K562 (cell line): ENCODE measurements around the gene RAI1. TPM values are rescaled to one million over a fixed set of nuclear protein-coding genes. Genes with fewer than 3 reads are reported as not detected.

Experiments
- ATAC-seq: fragments of 200-7000 bp; cut with Tn5 transposase; 3 replicates; pipeline ENCODE4 v1.9.1; 2020; ENCODE audit warnings: moderate library complexity
- BruUV-seq: library from RNA; stranded (reverse); fragments of 400-500 nt; replicated peaks from 2 replicates; lab custom pipeline; 2021; lab: Mats Ljungman, UMichigan
- CTCF ChIA-PET: fragments of 300-600 bp; formaldehyde crosslinking; extraction: SDS; loops from one replicate; lab custom pipeline; 2021; ENCODE audit warnings: low intra/inter-chr PET ratio; lab: Yijun Ruan, JAX
- POLR2A ChIA-PET: fragments of 300-600, 350-650 bp; sonication (Branson Sonifier 250); formaldehyde crosslinking; extraction: SDS; loops from one replicate; lab custom pipeline; 2021; ENCODE audit warnings: antibody characterized with exemption, inconsistent platforms; lab: Yijun Ruan, JAX
- DNase-seq, 4 experiments: peaks; one replicate each; pipeline versions ENCODE4 v3.0.0 to v3.0.0-alpha.2; 2011 to 2018; ENCODE audit warnings: low spot score in 3 of 4, mixed read lengths in 3 of 4; ENCODE audit errors: extremely low read depth in 1 of 4
- FAIRE-seq: peaks from 2 replicates; lab custom pipeline; 2011; peaks lifted over from hg19 to GRCh38; lab: Jason Lieb, UNC
- H2AFZ ChIP-seq: 2 replicates; pipeline ENCODE4 v1.6.0; 2011; ENCODE audit warnings: low read depth, low read length, control low read depth, inconsistent platforms
- H3K27ac ChIP-seq: fragments of 200-600 bp; 3 replicates; pipeline ENCODE4 v1.8.0; 2011; ENCODE audit warnings: low read depth, mild to moderate bottlenecking, control low read depth, inconsistent platforms, low read length, moderate library complexity, mixed read lengths; ENCODE audit errors: extremely low read depth
- H3K27me3 ChIP-seq, 2 experiments: fragments of 300-600 bp in 1 of 2; 2 replicates in 1 of 2; 3 replicates in 1 of 2; pipeline versions ENCODE4 v1.6.0 to v1.8.0; 2011; ENCODE audit warnings: inconsistent platforms in 2 of 2, low read length in 2 of 2, mild to moderate bottlenecking in 1 of 2, mixed read lengths in 1 of 2, moderate library complexity in 1 of 2; ENCODE audit not compliant: control insufficient read depth in 2 of 2, insufficient read depth in 2 of 2
- H3K36me3 ChIP-seq: fragments of 300-600 bp; 3 replicates; pipeline ENCODE4 v1.8.0; 2011; ENCODE audit warnings: mild to moderate bottlenecking, low read length, inconsistent platforms; ENCODE audit not compliant: control insufficient read depth, insufficient read depth
- H3K4me1 ChIP-seq, 2 experiments: fragments of 200-600 bp in 1 of 2; replicated peaks in 1 of 2; 2 replicates in 1 of 2; 3 replicates in 1 of 2; pipeline versions ENCODE4 v1.5.1 to v1.8.0; 2011; ENCODE audit warnings: inconsistent platforms in 2 of 2, low read length in 2 of 2, mild to moderate bottlenecking in 1 of 2, mixed read lengths in 1 of 2, moderate library complexity in 1 of 2; ENCODE audit not compliant: control insufficient read depth in 2 of 2, insufficient read depth in 2 of 2
- H3K4me2 ChIP-seq: 2 replicates; pipeline ENCODE4 v1.6.1; 2011; ENCODE audit warnings: low read length, control low read depth, inconsistent platforms, mixed read lengths; ENCODE audit not compliant: insufficient read depth
- H3K4me3 ChIP-seq: fragments of 200-600 bp; sonication (generic), shearing (Covaris generic); 2 replicates; pipeline ENCODE4 v1.5.1; 2016; ENCODE audit warnings: control low read depth, inconsistent platforms
- H3K79me2 ChIP-seq: fragments of 200-600 bp; 3 replicates; pipeline ENCODE4 v1.8.0; 2011; ENCODE audit warnings: low read length, inconsistent platforms; ENCODE audit not compliant: control insufficient read depth, insufficient read depth
- H3K9ac ChIP-seq, 2 experiments: 2 replicates each; pipeline versions ENCODE4 v1.6.0 to v1.6.1; 2011; ENCODE audit warnings: low read depth in 2 of 2, low read length in 2 of 2, control low read depth in 1 of 2, inconsistent platforms in 1 of 2, mild to moderate bottlenecking in 1 of 2, mixed read lengths in 1 of 2; ENCODE audit not compliant: insufficient read depth in 1 of 2
- H3K9me1 ChIP-seq: one replicate; pipeline ENCODE4 v1.6.0; 2011; ENCODE audit warnings: inconsistent platforms, mild to moderate bottlenecking, low read length, moderate library complexity; ENCODE audit not compliant: control insufficient read depth, insufficient read depth
- H3K9me3 ChIP-seq: replicated peaks from 2 replicates; pipeline ENCODE4 v1.5.1; 2011; ENCODE audit warnings: low read depth, low read length, inconsistent platforms; ENCODE audit not compliant: control insufficient read depth, insufficient read depth
- H4K20me1 ChIP-seq: replicated peaks from 2 replicates; pipeline ENCODE4 v1.6.1; 2011; ENCODE audit warnings: low read length, inconsistent platforms, mixed read lengths; ENCODE audit not compliant: control insufficient read depth, insufficient read depth
- CCAR2 ChIP-seq: fragments of 200-400 bp; formaldehyde crosslinking; IDR thresholded peaks from 2 replicates; pipeline ENCODE4 v1.6.1; 2017; ENCODE audit warnings: mild to moderate bottlenecking, low read depth, low read length
- EP300 ChIP-seq: IDR thresholded peaks from 2 replicates; pipeline ENCODE4 v1.6.1; 2012; ENCODE audit warnings: low read length, improper control_type of control experiment
- HDAC1 ChIP-seq, 2 experiments: fragments of 450-650 bp; IDR thresholded peaks; 2 replicates each; pipeline ENCODE4 v1.6.1; 2016 to 2017; ENCODE audit warnings: inconsistent platforms in 1 of 2, mild to moderate bottlenecking in 1 of 2, moderate library complexity in 1 of 2
- ILF3 ChIP-seq: fragments of 450-650 bp; IDR thresholded peaks from 2 replicates; pipeline ENCODE4 v1.6.1; 2018; ENCODE audit warnings: antibody characterized with exemption, mild to moderate bottlenecking, moderate library complexity, borderline replicate concordance
- KHSRP ChIP-seq: fragments of 450-650 bp; IDR thresholded peaks from 2 replicates; pipeline ENCODE4 v1.6.1; 2017
- OTX1 ChIP-seq: fragments of 450-650 bp; formaldehyde crosslinking; IDR thresholded peaks from 2 replicates; pipeline ENCODE4 v1.4.0; 2022; ENCODE audit warnings: mild to moderate bottlenecking
- SLC30A9 ChIP-seq: fragments of 250-450 bp; sonication (Bioruptor Pico); IDR thresholded peaks from 2 replicates; pipeline ENCODE4 v1.8.0; 2022; ENCODE audit warnings: mild to moderate bottlenecking, moderate library complexity
- SNIP1 ChIP-seq: fragments of 450-650 bp; IDR thresholded peaks from 2 replicates; pipeline ENCODE4 v1.7.1; 2017; ENCODE audit warnings: low read depth, mild to moderate bottlenecking
- SRSF9 ChIP-seq: fragments of 200-400 bp; formaldehyde crosslinking; IDR thresholded peaks from 2 replicates; pipeline ENCODE4 v1.6.1; 2017; ENCODE audit warnings: low read depth, low read length, borderline replicate concordance
- TEAD2 ChIP-seq: fragments of 450-650 bp; IDR thresholded peaks from 2 replicates; pipeline ENCODE4 v1.6.1; 2016; ENCODE audit warnings: missing genetic modification characterization, control low read depth, missing compliant biosample characterization
- ZNF224 ChIP-seq: sonication (generic); formaldehyde crosslinking; IDR thresholded peaks from 2 replicates; pipeline ENCODE4 v1.8.0; 2022; ENCODE audit warnings: mild to moderate bottlenecking, missing genetic modification reagents
- ZNF24 ChIP-seq: fragments of 450-650 bp; IDR thresholded peaks from 2 replicates; pipeline ENCODE4 v1.6.1; 2016
- WGBS: fragments of 100-300 bp; shearing (Covaris generic); methylation state at CpG from one replicate; pipeline ENCODE4 v1.1.6; 2016; ENCODE audit warnings: low coverage, mixed read lengths; ENCODE audit not compliant: insufficient coverage; ENCODE audit errors: missing lambda C conversion rate; 5-methylcytosine and 5-hydroxymethylcytosine counted together
- in situ Hi-C: fragments of 300-500 bp; cut with MboI; formaldehyde crosslinking; loops from 4 replicates; pipeline ENCODE4 v1.15.0; 2018; ENCODE audit warnings: inconsistent platforms, mixed read lengths
- intact Hi-C: fragments of 100-400 bp; cut with micrococcal nuclease; formaldehyde crosslinking; loops from 2 replicates; pipeline ENCODE4 v1.14.2; 2022
- polyA plus RNA-seq, 8 experiments: library from polyadenylated mRNA; depleted of rRNA in 4 of 8; stranded (reverse) in 5 of 8; unstranded in 3 of 8; fragments of >200 nt; fragmentation: Nextera tagmentation in 2 of 8; fragmentation: Illumina TruSeq in 1 of 8; extraction: Ambion mirVana in 2 of 8; extraction: Trizol in 1 of 8; gene quantifications; 2 replicates each; pipeline versions ENCODE4 v1.2.1 to v1.2.3, GENCODE V29; 2011 to 2014; ENCODE audit warnings: inconsistent platforms in 1 of 8, missing spikeins in 1 of 8
- total RNA-seq, 7 experiments: library from RNA; depleted of rRNA in 6 of 7; stranded (reverse); fragments of >200 nt in 6 of 7; fragmentation: Illumina TruSeq in 2 of 7; extraction: Trizol in 2 of 7; gene quantifications; 2 replicates each; pipeline versions ENCODE4 v1.2.1 to v1.2.3, GENCODE V29; 2011 to 2021; ENCODE audit warnings: low replicate concordance in 1 of 7
- TF ChIP-seq, protein P1 (sequence below): fragments of 150-350 bp; IDR thresholded peaks from 2 replicates; pipeline ENCODE4 v1.6.1; 2014; ENCODE audit warnings: low read depth, mild to moderate bottlenecking, low read length, borderline replicate concordance
- TF ChIP-seq, protein P2 (sequence below), 2 experiments: fragments of 450-650 bp in 1 of 2; sonication (generic) in 1 of 2; formaldehyde crosslinking; conservative IDR thresholded peaks; 2 replicates each; pipeline versions ENCODE4 v1.4.0 to v1.8.1; 2020 to 2022; ENCODE audit warnings: mild to moderate bottlenecking in 1 of 2, missing genetic modification reagents in 1 of 2

Gene RAI1
- total and polyA plus RNA-seq, 9 of the 15 experiments (the other 6 are each of a cell fraction or from before 2014, with no cell fraction given): 0.68 to 19.9 (median 5.5) TPM

DNA sequence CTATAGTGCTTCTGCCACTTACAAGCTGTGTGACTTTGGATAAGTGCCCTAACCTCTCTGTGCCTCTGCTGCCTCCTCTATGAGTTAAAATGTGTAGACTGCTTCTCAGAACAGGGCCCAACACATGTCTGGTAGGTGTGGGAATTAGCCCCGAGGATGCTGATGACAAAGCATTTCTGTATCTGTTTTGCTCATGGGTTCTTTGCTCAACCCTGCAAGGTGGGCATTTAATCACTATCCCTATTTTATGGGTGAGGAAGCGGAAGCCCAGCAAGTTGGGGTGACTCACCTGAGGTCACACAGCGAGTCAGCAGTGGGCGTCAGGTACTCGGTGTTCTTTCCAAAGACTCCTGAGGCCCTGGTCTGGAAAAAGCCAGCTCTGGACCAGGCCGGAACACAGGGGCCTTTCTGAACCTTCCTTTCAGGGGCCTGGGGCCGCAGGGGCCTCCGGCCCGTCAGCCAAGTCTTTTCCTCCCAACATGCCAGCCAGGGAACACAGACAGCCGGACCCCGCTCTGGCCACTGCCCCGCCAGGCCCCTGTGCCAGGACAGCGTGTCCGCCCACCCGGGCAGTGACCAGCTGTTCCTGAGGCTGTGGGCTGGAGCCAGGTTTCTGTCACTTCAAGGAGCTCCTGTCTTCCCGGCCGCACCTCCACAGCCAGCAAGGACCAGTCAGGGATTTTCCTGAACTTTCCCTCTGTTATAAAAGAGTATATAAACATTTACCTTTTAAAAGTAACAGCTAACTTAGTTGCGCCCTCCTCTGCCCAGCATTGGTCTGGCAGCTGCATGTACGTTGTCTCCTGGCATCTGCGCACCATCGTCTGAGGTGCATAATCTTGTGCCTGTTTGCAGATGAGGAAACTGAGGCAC lies 93.0 kb downstream of the RAI1 start (continued):
- TF ChIP-seq, protein P1, sequence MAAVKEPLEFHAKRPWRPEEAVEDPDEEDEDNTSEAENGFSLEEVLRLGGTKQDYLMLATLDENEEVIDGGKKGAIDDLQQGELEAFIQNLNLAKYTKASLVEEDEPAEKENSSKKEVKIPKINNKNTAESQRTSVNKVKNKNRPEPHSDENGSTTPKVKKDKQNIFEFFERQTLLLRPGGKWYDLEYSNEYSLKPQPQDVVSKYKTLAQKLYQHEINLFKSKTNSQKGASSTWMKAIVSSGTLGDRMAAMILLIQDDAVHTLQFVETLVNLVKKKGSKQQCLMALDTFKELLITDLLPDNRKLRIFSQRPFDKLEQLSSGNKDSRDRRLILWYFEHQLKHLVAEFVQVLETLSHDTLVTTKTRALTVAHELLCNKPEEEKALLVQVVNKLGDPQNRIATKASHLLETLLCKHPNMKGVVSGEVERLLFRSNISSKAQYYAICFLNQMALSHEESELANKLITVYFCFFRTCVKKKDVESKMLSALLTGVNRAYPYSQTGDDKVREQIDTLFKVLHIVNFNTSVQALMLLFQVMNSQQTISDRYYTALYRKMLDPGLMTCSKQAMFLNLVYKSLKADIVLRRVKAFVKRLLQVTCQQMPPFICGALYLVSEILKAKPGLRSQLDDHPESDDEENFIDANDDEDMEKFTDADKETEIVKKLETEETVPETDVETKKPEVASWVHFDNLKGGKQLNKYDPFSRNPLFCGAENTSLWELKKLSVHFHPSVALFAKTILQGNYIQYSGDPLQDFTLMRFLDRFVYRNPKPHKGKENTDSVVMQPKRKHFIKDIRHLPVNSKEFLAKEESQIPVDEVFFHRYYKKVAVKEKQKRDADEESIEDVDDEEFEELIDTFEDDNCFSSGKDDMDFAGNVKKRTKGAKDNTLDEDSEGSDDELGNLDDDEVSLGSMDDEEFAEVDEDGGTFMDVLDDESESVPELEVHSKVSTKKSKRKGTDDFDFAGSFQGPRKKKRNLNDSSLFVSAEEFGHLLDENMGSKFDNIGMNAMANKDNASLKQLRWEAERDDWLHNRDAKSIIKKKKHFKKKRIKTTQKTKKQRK: no peak
- TF ChIP-seq, all 486 proteins: peak for 8

DNA sequence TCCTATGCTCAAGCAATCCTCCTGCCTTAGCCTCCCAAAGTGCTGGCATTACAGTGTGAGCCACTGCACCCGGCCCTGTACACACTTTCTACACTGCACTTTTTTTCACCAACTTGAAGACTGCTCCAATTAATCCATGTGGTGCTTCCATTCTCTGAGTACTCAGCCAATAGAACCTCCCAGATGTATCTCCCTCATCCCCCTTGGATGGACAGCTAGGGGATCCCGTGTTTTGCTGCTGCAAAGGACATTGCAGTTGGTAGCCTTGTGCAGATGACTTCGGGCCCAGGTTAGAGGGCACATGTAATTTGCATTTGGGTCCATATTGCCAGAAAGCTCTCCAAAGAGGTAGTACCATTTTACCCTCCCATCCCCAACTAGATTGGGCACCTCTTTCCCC lies 95.6 kb downstream of the RAI1 start:
- no peak for FAIRE-seq
- Histone ChIP-seq H2AFZ (no peak overlapping the region), H3K9me1 (no peaks in the 10 kb centered on the region), H3K79me2 (peaks cover 3% of the 10 kb centered on the region; the same call in 1 of the 3 replicates), H3K27ac (no peak overlapping the region), H3K36me3 (no peaks in the 10 kb centered on the region), H3K9ac (no peak overlapping the region), H3K27me3 (no peaks in the 10 kb centered on the region), H3K9me3 (no peaks in the 10 kb centered on the region), H3K4me3 (no peak overlapping the region), H3K4me1 (peaks cover 9 to 31% of the 10 kb centered on the region in 2 experiments; a peak in 4 of 5 replicates), H4K20me1 (no peaks in the 10 kb centered on the region), H3K4me2 (no peak overlapping the region)
- no TSS peak for BruUV-seq
- ChIA-PET CTCF (no interaction called here), POLR2A (interaction anchor here (0.6 to 0.8 kb wide), 2 partner anchors 46 to 242 kb away, joined by 3 read pairs; no protein-coding TSS in a partner anchor)
- WGBS: 29% methylated on average over 2 of the region's 3 CpGs
- ATAC-seq: no peak
- no peak for DNase-seq
- intact Hi-C loops (no loop called here), in situ Hi-C loops (no loop called here)
- no peak for TF ChIP-seq SRSF9
- no peak for TF ChIP-seq HDAC1 (IDR thresholded peaks at IDR 0.05)
- TF ChIP-seq ZNF224 (CRISPR knock-in tag): no peak
- no peak for TF ChIP-seq CCAR2
- TF ChIP-seq, protein P2, sequence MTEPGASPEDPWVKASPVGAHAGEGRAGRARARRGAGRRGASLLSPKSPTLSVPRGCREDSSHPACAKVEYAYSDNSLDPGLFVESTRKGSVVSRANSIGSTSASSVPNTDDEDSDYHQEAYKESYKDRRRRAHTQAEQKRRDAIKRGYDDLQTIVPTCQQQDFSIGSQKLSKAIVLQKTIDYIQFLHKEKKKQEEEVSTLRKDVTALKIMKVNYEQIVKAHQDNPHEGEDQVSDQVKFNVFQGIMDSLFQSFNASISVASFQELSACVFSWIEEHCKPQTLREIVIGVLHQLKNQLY (CRISPR knock-in tag; conservative IDR thresholded peaks at IDR 0.05): no peak
- no peak for TF ChIP-seq ZNF24
- no peak for TF ChIP-seq SNIP1
- no peak for TF ChIP-seq OTX1 (CRISPR knock-in tag)
- no peak for TF ChIP-seq SLC30A9 (CRISPR knock-in tag)
- TF ChIP-seq EP300: no peak
- TF ChIP-seq ILF3: no peak
- TF ChIP-seq TEAD2 (tag): no peak
- no peak for TF ChIP-seq KHSRP
